IPS-18a (cell line): ENCODE data around the gene MYH6.

Experiments used
- H3K27ac ChIP-seq: one replicate; pipeline ENCODE4 v1.5.1; 2013; ENCODE audit warnings: low read length
- H3K27me3 ChIP-seq: one replicate; pipeline ENCODE4 v1.6.1; 2013; ENCODE audit warnings: mild to moderate bottlenecking, low read length; ENCODE audit not compliant: control insufficient read depth, insufficient read depth
- H3K36me3 ChIP-seq: one replicate; pipeline ENCODE4 v1.6.1; 2013; ENCODE audit warnings: low read depth, low read length; ENCODE audit not compliant: control insufficient read depth
- H3K4me1 ChIP-seq: one replicate; pipeline ENCODE4 v1.6.1; 2013; ENCODE audit warnings: low read depth, low read length; ENCODE audit not compliant: control insufficient read depth
- H3K4me3 ChIP-seq: one replicate; pipeline ENCODE4 v1.5.1; 2013; ENCODE audit warnings: low read length
- H3K9ac ChIP-seq: one replicate; pipeline ENCODE4 v1.6.1; 2013; ENCODE audit warnings: mild to moderate bottlenecking, low read length, moderate library complexity
- H3K9me3 ChIP-seq: one replicate; pipeline ENCODE4 v1.6.1; 2013; ENCODE audit warnings: low read depth, low read length; ENCODE audit not compliant: control insufficient read depth

MYH6 gene

GRCh38 chr14:23378612-23379220 lies 29.4 kb downstream of the MYH6 start:
- Histone ChIP-seq H3K36me3 (no peaks in the 10 kb centered on the region), H3K9ac (no peak overlapping the region), H3K4me3 (no peak overlapping the region), H3K27ac (no peak overlapping the region), H3K4me1 (peaks cover 4% of the 10 kb centered on the region), H3K9me3 (no peaks in the 10 kb centered on the region), H3K27me3 (peaks cover 8% of the 10 kb centered on the region)

DNA sequence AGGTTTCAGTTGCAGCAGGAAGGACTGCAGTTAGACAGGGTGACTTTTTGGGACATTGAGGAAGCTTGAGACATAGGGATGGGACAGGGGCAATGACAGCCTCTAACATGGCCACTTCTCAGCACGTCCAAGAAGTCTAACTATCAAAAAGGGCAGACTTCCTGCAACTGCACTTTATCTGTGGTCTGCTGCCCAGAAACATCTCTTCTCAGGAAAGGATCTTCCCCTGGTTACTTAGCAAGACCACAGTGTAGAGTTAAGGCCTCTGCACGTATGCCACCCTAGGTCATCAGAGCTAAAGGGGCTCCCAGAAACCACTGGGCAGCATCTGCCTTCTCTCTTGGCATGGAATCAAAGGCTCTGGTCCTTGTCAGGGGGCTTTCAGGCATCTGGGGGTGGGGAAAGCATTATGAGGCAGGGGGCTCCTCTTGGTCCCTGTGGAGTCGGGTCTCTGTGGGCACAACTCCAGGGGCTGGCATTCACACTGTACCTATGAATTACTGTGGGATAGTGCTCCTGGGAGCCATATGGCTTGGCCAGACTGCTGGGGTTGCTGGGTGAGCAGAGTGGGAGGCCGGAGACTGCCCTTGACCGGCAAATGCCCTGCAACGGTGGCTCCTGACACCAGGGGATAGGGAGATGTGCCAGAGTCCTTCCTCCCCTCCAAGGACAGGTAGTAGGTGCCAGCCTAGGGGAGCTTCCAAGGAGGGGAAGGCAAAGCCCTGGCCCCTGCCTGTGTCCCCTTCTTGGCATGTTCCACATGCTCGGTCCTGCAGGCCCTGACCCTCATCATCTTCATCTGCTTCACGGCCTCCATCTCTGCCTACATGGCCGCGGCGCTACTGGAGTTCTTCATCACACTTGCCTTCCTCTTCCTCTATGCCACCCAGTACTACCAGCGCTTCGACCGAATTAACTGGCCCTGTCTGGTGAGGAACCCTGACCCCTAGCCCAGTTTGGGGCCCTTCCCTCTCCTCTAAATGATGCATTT lies 30.2 kb downstream of the MYH6 start:
- Histone ChIP-seq H3K27ac (no peak overlapping the region), H3K4me3 (no peak overlapping the region), H3K4me1 (peaks cover 4% of the 10 kb centered on the region), H3K36me3 (no peaks in the 10 kb centered on the region), H3K9ac (no peak overlapping the region), H3K27me3 (peaks cover 8% of the 10 kb centered on the region), H3K9me3 (no peaks in the 10 kb centered on the region)

DNA sequence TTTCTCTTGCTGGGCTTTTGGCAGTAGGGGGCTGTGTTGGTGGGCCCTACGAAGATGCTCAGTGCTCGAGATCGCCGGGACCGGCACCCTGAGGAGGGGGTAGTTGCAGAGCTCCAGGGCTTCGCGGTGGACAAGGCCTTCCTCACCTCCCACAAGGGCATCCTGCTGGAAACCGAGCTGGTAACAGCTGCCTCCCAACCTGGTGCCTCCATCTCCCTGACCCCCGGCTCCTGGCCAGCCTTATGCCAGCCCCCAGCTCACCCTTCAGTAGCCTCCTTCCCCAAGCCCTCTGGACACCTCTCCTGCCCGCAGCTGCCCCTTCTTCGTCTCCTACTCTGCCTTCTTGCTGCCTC lies 30.9 kb downstream of the MYH6 start:
- H3K9ac ChIP-seq, result no peak overlapping the region
- no peak overlapping the region for H3K4me3 ChIP-seq
- no peaks in the 10 kb centered on the region for H3K36me3 ChIP-seq
- no peaks in the 10 kb centered on the region for H3K9me3 ChIP-seq
- peaks cover 4% of the 10 kb centered on the region for H3K4me1 ChIP-seq
- peaks cover 8% of the 10 kb centered on the region for H3K27me3 ChIP-seq
- no peak overlapping the region for H3K27ac ChIP-seq

- Histone ChIP-seq H3K4me3 (peak within 1 kb of the TSS; percentile 28), H3K9ac (no peak within 1 kb of the TSS), H3K4me1 (peaks cover 4% of the 10 kb centered on the region), H3K9me3 (no peaks in the 10 kb centered on the region), H3K27ac (no peak within 1 kb of the TSS), H3K36me3 (no peaks in the 10 kb centered on the region), H3K27me3 (peaks cover 8% of the 10 kb centered on the region)
Measured at GRCh38 chr14:23376482-23377197, 31.4 kb downstream of the MYH6 start, which contains the start of gene CMTM5. CMTM5 (plus strand) TSS chr14:23377046; CDS start chr14:23377252, 206 bp downstream.

DNA sequence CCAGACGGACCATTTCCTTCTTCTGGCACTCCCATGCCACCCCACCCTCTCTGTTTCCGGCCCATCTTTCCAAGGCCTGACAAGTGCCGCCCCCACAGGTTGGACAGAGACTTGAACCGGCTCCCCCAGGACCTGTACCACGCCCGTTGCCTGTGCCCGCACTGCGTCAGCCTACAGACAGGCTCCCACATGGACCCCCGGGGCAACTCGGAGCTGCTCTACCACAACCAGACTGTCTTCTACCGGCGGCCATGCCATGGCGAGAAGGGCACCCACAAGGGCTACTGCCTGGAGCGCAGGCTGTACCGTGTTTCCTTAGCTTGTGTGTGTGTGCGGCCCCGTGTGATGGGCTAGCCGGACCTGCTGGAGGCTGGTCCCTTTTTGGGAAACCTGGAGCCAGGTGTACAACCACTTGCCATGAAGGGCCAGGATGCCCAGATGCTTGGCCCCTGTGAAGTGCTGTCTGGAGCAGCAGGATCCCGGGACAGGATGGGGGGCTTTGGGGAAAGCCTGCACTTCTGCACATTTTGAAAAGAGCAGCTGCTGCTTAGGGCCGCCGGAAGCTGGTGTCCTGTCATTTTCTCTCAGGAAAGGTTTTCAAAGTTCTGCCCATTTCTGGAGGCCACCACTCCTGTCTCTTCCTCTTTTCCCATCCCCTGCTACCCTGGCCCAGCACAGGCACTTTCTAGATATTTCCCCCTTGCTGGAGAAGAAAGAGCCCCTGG lies 32.4 kb downstream of the MYH6 start:
- Histone ChIP-seq H3K27ac (no peak overlapping the region), H3K9ac (no peak overlapping the region), H3K4me1 (peaks cover 4% of the 10 kb centered on the region), H3K4me3 (no peak overlapping the region), H3K9me3 (no peaks in the 10 kb centered on the region), H3K27me3 (peaks cover 8% of the 10 kb centered on the region), H3K36me3 (no peaks in the 10 kb centered on the region)

DNA sequence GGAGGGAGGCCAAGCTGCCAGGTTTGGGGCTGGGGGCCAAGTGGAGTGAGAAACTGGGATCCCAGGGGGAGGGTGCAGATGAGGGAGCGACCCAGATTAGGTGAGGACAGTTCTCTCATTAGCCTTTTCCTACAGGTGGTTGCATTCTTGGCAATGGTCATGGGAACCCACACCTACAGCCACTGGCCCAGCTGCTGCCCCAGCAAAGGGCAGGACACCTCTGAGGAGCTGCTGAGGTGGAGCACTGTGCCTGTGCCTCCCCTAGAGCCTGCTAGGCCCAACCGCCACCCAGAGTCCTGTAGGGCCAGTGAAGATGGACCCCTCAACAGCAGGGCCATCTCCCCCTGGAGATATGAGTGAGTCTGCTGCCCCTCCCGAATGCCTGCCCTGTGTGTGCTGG lies 35.0 kb downstream of the MYH6 start:
- H3K36me3 ChIP-seq, result no peaks in the 10 kb centered on the region
- no peak overlapping the region for H3K9ac ChIP-seq
- no peaks in the 10 kb centered on the region for H3K9me3 ChIP-seq
- H3K4me3 ChIP-seq, result no peak overlapping the region
- peaks cover 4% of the 10 kb centered on the region for H3K4me1 ChIP-seq
- H3K27me3 ChIP-seq, result peaks cover 7% of the 10 kb centered on the region
- no peak overlapping the region for H3K27ac ChIP-seq

DNA sequence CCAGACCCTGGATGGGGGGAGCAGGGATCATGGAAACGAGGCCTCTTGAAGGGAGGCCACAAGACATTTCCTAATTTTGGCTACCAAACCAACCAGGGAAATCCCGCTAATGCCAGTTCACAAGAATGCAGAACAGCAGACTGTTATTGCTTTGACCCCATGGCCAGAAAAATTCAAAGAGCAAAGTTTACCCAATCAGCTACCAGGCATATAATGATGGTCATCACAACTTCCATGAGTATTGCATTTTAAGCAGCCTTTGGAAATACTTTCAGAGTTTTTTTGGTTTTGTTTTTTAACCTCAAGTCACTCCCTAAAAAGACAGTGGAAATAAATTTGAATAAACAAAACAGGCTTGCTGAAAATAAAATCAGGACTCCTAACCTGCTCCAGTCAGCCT lies 35.6 kb downstream of the MYH6 start, which contains the start of gene IL25:
TSS of gene IL25 (plus strand) at position 301 of the 400 bp plus-strand sequence.
- Histone ChIP-seq H3K4me3 (no peak within 1 kb of the TSS), H3K9ac (no peak within 1 kb of the TSS), H3K27ac (no peak within 1 kb of the TSS), H3K9me3 (no peaks in the 10 kb centered on the region), H3K4me1 (peaks cover 4% of the 10 kb centered on the region), H3K27me3 (peaks cover 2% of the 10 kb centered on the region), H3K36me3 (no peaks in the 10 kb centered on the region)

DNA sequence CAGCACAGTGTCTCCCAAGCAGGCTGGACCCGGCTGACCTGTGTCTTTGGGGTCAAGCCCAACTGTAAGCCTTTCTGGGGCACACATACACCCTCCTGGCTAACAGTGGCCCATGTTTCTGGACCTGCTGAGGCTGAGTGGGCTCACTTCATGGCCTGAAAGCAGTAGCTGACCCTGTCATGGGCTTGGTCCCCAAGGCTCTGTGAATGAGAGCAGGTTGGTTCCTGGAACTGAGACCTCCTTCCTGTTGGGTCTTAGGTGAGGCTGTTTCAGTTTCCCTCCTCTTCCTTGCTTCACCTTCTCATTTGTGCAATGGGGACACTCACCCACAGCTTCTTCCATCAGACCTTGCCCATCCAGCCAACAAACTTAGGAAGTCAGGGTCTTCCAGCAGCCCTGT lies 36.2 kb downstream of the MYH6 start:
- H3K27ac ChIP-seq, result no peak overlapping the region
- no peaks in the 10 kb centered on the region for H3K27me3 ChIP-seq
- H3K9me3 ChIP-seq, result no peaks in the 10 kb centered on the region
- no peak overlapping the region for H3K9ac ChIP-seq
- peaks cover 8% of the 10 kb centered on the region for H3K4me1 ChIP-seq
- no peaks in the 10 kb centered on the region for H3K36me3 ChIP-seq
- H3K4me3 ChIP-seq, result no peak overlapping the region

GRCh38 chr14:23370221-23370620 lies 37.9 kb downstream of the MYH6 start:
- Histone ChIP-seq H3K27ac (no peak overlapping the region), H3K36me3 (no peaks in the 10 kb centered on the region), H3K9ac (no peak overlapping the region), H3K4me1 (peaks cover 6% of the 10 kb centered on the region), H3K27me3 (no peaks in the 10 kb centered on the region), H3K4me3 (no peak overlapping the region), H3K9me3 (no peaks in the 10 kb centered on the region)

DNA sequence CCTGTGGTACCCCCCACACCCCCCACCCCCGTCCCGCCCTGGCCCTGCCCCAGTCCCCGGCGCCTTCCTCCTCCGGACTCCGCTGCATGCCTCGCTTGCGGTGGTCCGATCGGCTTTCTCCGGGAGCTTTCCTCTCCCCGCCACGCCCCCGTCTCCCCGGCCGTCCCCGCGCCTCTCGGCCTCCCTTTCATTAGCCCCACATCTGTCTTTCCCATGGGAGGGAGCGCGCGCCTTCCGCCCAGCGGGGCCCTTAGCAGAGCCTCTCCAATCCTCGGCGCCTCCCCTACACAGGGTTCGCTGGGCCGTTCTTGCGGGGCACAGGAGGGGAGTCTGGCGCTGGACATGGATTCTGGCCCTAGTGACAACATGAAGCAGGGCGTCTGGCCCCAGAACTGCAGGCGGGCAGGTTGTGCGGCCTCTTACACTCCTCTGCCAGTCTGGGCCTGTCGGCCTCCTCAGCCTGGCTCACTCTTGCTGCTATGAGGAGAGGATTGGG lies 41.6 kb downstream of the MYH6 start:
- H3K27me3 ChIP-seq, result no peaks in the 10 kb centered on the region
- peaks cover 20% of the 10 kb centered on the region for H3K4me1 ChIP-seq
- H3K9ac ChIP-seq, result peak overlapping the region; percentile 3
- no peaks in the 10 kb centered on the region for H3K36me3 ChIP-seq
- H3K27ac ChIP-seq, result no peak overlapping the region
- H3K4me3 ChIP-seq, result peak overlapping the region; percentile 76
- H3K9me3 ChIP-seq, result no peaks in the 10 kb centered on the region
